Measurements from ENCODE around the gene SNX17. TPM values are rescaled to one million over a fixed set of nuclear protein-coding genes. Genes with fewer than 3 reads are reported as not detected.

The SNX17 gene
- total and polyA plus RNA-seq, 2 of the 13 experiments (the other 11 are each of a cell fraction or from before 2014, with no cell fraction given), result 75.0 to 109 TPM

- TF ChIP-seq CHCHD3 (CRISPR knock-in tag; IDR thresholded peaks at IDR 0.05) (no peak), ZNF296 (CRISPR knock-in tag; conservative IDR thresholded peaks at IDR 0.05) (no peak), SALL1 (CRISPR knock-in tag; IDR thresholded peaks at IDR 0.05) (peak; percentile 83), GRHL1 (CRISPR knock-in tag; conservative IDR thresholded peaks at IDR 0.05) (no peak), ZNF282 (IDR thresholded peaks at IDR 0.05; ENCODE audit: partially characterized antibody) (no peak), ZBTB7B (CRISPR knock-in tag; IDR thresholded peaks at IDR 0.05) (peak; percentile 78; the same call in 1 of the 2 replicates), MLX (CRISPR knock-in tag; IDR thresholded peaks at IDR 0.05) (peak; percentile 91), ZNF34 (CRISPR knock-in tag; IDR thresholded peaks at IDR 0.05; ENCODE audit: borderline replicate concordance) (no peak; the same call in 1 of the 2 replicates), FOXM1 (CRISPR knock-in tag; IDR thresholded peaks at IDR 0.05) (no peak), GPBP1L1 (CRISPR knock-in tag; IDR thresholded peaks at IDR 0.05) (no peak), CBX2 (IDR thresholded peaks at IDR 0.05; ENCODE audit: low read depth, low read length) (no peak), CBX2 (CRISPR knock-in tag; IDR thresholded peaks at IDR 0.05; ENCODE audit: low read depth) (no peak; the same call in 1 of the 2 replicates), NR2F1 (CRISPR knock-in tag; IDR thresholded peaks at IDR 0.05) (no peak), ZNF367 (CRISPR knock-in tag; IDR thresholded peaks at IDR 0.05; ENCODE audit: borderline replicate concordance) (no peak; the same call in 1 of the 2 replicates), ZZZ3 (CRISPR knock-in tag; IDR thresholded peaks at IDR 0.05; ENCODE audit: borderline replicate concordance) (peak; percentile 78; the same call in 1 of the 2 replicates), ZBTB39 (CRISPR knock-in tag; IDR thresholded peaks at IDR 0.05) (no peak), ZNF746 (CRISPR knock-in tag; IDR thresholded peaks at IDR 0.05) (peak; percentile 55; the same call in 1 of the 2 replicates), SMAD9 (CRISPR knock-in tag; IDR thresholded peaks at IDR 0.05) (no peak), POGK (CRISPR knock-in tag; conservative IDR thresholded peaks at IDR 0.05) (peak; percentile 93), ZNF773 (CRISPR knock-in tag; IDR thresholded peaks at IDR 0.05; ENCODE audit: borderline replicate concordance) (no peak), ZNF432 (CRISPR knock-in tag; IDR thresholded peaks at IDR 0.05; ENCODE audit: borderline replicate concordance) (no peak), REL (CRISPR knock-in tag; conservative IDR thresholded peaks at IDR 0.05) (peak; percentile 83)
These were observed 13.8 kb upstream of the SNX17 start, which contains the start of gene GTF3C2 (continued) for GRCh38 chr2:27356382-27357181.

Measured in HepG2 (cell line).